ENCODE data around the gene CCDC170.

The CCDC170 gene

DNA sequence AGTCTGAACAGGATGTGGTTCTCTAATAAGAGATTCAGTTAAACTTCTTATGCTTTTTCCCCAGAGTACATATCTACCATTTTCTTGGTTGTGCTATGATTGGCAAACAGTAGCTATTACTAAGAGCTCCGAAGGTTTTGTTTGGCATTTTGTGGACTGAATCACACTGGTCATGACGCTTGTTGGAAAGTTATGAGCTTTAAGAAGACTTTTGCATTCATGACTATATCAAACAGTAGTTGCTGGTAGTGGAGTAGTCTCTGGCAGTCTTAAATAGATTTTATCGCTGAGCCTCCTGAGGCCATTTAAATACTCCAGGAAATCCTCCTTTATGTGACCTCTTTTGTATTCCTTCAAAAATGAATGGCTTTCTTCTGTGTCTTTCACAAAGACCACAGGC, 40.8 kb downstream of the CCDC170 start:
- H2BK5ac ChIP-seq (ENCODE audit: low read depth, low read length, poor library complexity, severe bottlenecking) = no peak overlapping the region
- 87% methylated on average over 3 of the region's 3 CpGs for WGBS
- H3K79me1 ChIP-seq (replicated peaks; ENCODE audit: low read length, poor library complexity, severe bottlenecking) = no peaks in the 10 kb centered on the region

DNA sequence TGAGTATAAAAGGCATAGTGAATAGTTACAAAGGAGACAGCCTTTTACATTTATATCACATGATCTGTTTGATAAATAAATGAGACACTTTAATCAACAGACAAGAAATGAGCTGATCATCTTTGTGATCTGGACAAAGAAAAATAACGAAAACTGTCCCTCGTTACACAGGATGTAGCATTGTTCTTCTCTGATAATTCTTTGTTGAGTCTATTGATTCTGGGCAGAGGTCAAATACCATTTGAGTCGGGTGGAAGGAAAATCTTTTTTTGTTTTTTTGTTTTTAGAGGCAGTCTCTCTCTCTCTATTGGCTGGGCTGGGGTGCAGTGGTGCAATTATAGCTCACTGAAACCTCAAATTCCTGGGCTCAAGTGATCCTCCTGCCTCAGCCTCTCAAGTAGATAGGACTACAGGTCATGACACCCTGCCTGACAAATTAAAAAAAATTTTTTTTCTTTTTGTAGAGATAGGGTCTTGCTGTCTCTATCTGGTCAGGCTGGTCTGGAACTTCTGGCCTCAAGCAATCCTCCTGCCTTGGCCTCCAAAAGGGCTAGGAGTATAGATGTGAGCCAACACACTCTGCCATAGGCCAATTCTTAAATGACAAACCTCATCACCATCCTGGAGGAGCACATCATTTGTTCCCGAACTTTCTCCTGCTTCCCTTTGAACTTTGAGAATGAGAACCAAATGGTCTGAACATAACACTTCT, 41.8 kb downstream of the CCDC170 start:
- Histone ChIP-seq H3K14ac (ENCODE audit: low read length in 2 of 2) (no peak overlapping the region), H3K9ac (ENCODE audit: low read length) (no peak overlapping the region), H3K4ac (ENCODE audit: low read depth in 1 of 2, low read length in 2 of 2) (no peak overlapping the region), H2BK120ac (ENCODE audit: low read depth, low read length) (no peak overlapping the region), H3K27ac (ENCODE audit: low read length, poor library complexity, severe bottlenecking) (no peak overlapping the region), H3K4me3 (ENCODE audit: insufficient read depth in 1 of 2, low read depth in 1 of 2, low read length in 2 of 2) (no peak overlapping the region), H2AK5ac (ENCODE audit: low read length, severe bottlenecking) (no peak overlapping the region), H3K23ac (ENCODE audit: low read length in 2 of 2) (no peak overlapping the region), H3K4me1 (ENCODE audit: control insufficient read depth, insufficient read depth, low read depth, low read length) (no peaks in the 10 kb centered on the region), H3K18ac (ENCODE audit: low read depth in 1 of 2, low read length in 2 of 2) (no peak overlapping the region), H3K9me3 (ENCODE audit: control insufficient read depth, low read length) (peaks cover 10% of the 10 kb centered on the region), H3K4me2 (ENCODE audit: low read length, poor library complexity, severe bottlenecking) (no peak overlapping the region), H4K91ac (ENCODE audit: low read length) (no peak overlapping the region), H3K27me3 (ENCODE audit: control insufficient read depth in 1 of 2, insufficient read depth in 1 of 2, low read length in 2 of 2) (no peaks in the 10 kb centered on the region), H2BK15ac (ENCODE audit: low read depth, poor library complexity, severe bottlenecking) (no peak overlapping the region), H2BK5ac (ENCODE audit: low read depth, low read length, poor library complexity, severe bottlenecking) (no peak overlapping the region), H3K79me1 (replicated peaks; ENCODE audit: low read length, poor library complexity, severe bottlenecking) (no peaks in the 10 kb centered on the region), H4K8ac (ENCODE audit: low read length) (no peak overlapping the region), H2AFZ (ENCODE audit: low read depth, low read length) (no peak overlapping the region), H3K36me3 (ENCODE audit: control insufficient read depth in 1 of 2, insufficient read depth in 2 of 2, low read depth in 1 of 2, low read length in 2 of 2) (no peaks in the 10 kb centered on the region), H2BK12ac (ENCODE audit: low read length in 2 of 2) (no peak overlapping the region)
- WGBS = 72% methylated on average over 4 of the region's 4 CpGs
- DNase-seq = no peak

More for the DNA sequence above, 40.8 kb downstream of the CCDC170 start:
- no peak overlapping the region for H4K91ac ChIP-seq (ENCODE audit: low read length)
- H3K18ac ChIP-seq (ENCODE audit: low read depth in 1 of 2, low read length in 2 of 2) = no peak overlapping the region
- DNase-seq = no peak
- no peak overlapping the region for H3K27ac ChIP-seq (ENCODE audit: low read length, poor library complexity, severe bottlenecking)
- no peak overlapping the region for H3K9ac ChIP-seq (ENCODE audit: low read length)
- H3K23ac ChIP-seq (ENCODE audit: low read length in 2 of 2) = no peak overlapping the region
- no peaks in the 10 kb centered on the region for H3K36me3 ChIP-seq (ENCODE audit: control insufficient read depth in 1 of 2, insufficient read depth in 2 of 2, low read depth in 1 of 2, low read length in 2 of 2)
- no peak overlapping the region for H3K14ac ChIP-seq (ENCODE audit: low read length in 2 of 2)
- H3K4me2 ChIP-seq (ENCODE audit: low read length, poor library complexity, severe bottlenecking) = no peak overlapping the region
- no peaks in the 10 kb centered on the region for H3K27me3 ChIP-seq (ENCODE audit: control insufficient read depth in 1 of 2, insufficient read depth in 1 of 2, low read length in 2 of 2)
- no peak overlapping the region for H3K4me3 ChIP-seq (ENCODE audit: insufficient read depth in 1 of 2, low read depth in 1 of 2, low read length in 2 of 2)
- no peak overlapping the region for H2AK5ac ChIP-seq (ENCODE audit: low read length, severe bottlenecking)
- no peak overlapping the region for H4K8ac ChIP-seq (ENCODE audit: low read length)
- no peak overlapping the region for H2BK15ac ChIP-seq (ENCODE audit: low read depth, poor library complexity, severe bottlenecking)
- peaks cover 2% of the 10 kb centered on the region for H3K9me3 ChIP-seq (ENCODE audit: control insufficient read depth, low read length)
- no peaks in the 10 kb centered on the region for H3K4me1 ChIP-seq (ENCODE audit: control insufficient read depth, insufficient read depth, low read depth, low read length)
- H2BK120ac ChIP-seq (ENCODE audit: low read depth, low read length) = no peak overlapping the region
- H3K4ac ChIP-seq (ENCODE audit: low read depth in 1 of 2, low read length in 2 of 2) = no peak overlapping the region
- H2BK12ac ChIP-seq (ENCODE audit: low read length in 2 of 2) = no peak overlapping the region
- H2AFZ ChIP-seq (ENCODE audit: low read depth, low read length) = no peak overlapping the region

DNA sequence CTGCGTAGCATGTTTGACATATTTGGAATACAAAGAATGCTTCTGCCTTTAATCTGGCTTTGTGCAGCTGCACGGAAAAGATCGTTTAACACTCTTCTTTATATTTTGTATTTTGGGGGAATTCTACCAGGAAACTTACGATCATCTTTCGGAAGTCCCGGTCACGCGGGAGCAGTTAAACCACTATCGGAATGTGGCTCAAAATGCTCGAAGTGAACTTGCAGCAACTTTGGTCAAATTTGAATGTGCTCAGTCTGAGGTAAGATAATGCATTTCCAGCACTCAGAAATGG, 42.3 kb downstream of the CCDC170 start:
- Histone ChIP-seq H3K23ac (ENCODE audit: low read length in 2 of 2) (no peak overlapping the region), H3K79me1 (replicated peaks; ENCODE audit: low read length, poor library complexity, severe bottlenecking) (no peaks in the 10 kb centered on the region), H2BK12ac (ENCODE audit: low read length in 2 of 2) (no peak overlapping the region), H2AK5ac (ENCODE audit: low read length, severe bottlenecking) (no peak overlapping the region), H3K27me3 (ENCODE audit: control insufficient read depth in 1 of 2, insufficient read depth in 1 of 2, low read length in 2 of 2) (no peaks in the 10 kb centered on the region), H3K27ac (ENCODE audit: low read length, poor library complexity, severe bottlenecking) (no peak overlapping the region), H3K4ac (ENCODE audit: low read depth in 1 of 2, low read length in 2 of 2) (no peak overlapping the region), H3K4me1 (ENCODE audit: control insufficient read depth, insufficient read depth, low read depth, low read length) (no peaks in the 10 kb centered on the region), H3K9ac (ENCODE audit: low read length) (no peak overlapping the region), H4K91ac (ENCODE audit: low read length) (no peak overlapping the region), H4K8ac (ENCODE audit: low read length) (no peak overlapping the region), H3K4me3 (ENCODE audit: insufficient read depth in 1 of 2, low read depth in 1 of 2, low read length in 2 of 2) (no peak overlapping the region), H2BK120ac (ENCODE audit: low read depth, low read length) (no peak overlapping the region), H3K14ac (ENCODE audit: low read length in 2 of 2) (no peak overlapping the region), H3K36me3 (ENCODE audit: control insufficient read depth in 1 of 2, insufficient read depth in 2 of 2, low read depth in 1 of 2, low read length in 2 of 2) (no peaks in the 10 kb centered on the region), H2AFZ (ENCODE audit: low read depth, low read length) (no peak overlapping the region), H2BK5ac (ENCODE audit: low read depth, low read length, poor library complexity, severe bottlenecking) (no peak overlapping the region), H2BK15ac (ENCODE audit: low read depth, poor library complexity, severe bottlenecking) (no peak overlapping the region), H3K18ac (ENCODE audit: low read depth in 1 of 2, low read length in 2 of 2) (no peak overlapping the region), H3K9me3 (ENCODE audit: control insufficient read depth, low read length) (peaks cover 14% of the 10 kb centered on the region), H3K4me2 (ENCODE audit: low read length, poor library complexity, severe bottlenecking) (no peak overlapping the region)
- 92% methylated on average over 10 of the region's 10 CpGs for WGBS
- DNase-seq = no peak

GRCh38 chr6:151537556-151537955, 43.7 kb downstream of the CCDC170 start:
- no peak for DNase-seq

More at GRCh38 chr6:151537556-151537955, 43.7 kb downstream of the CCDC170 start:
- Histone ChIP-seq H3K79me1 (replicated peaks; ENCODE audit: low read length, poor library complexity, severe bottlenecking) (no peaks in the 10 kb centered on the region), H3K14ac (ENCODE audit: low read length in 2 of 2) (no peak overlapping the region), H2BK12ac (ENCODE audit: low read length in 2 of 2) (no peak overlapping the region), H3K18ac (ENCODE audit: low read depth in 1 of 2, low read length in 2 of 2) (no peak overlapping the region), H3K27ac (ENCODE audit: low read length, poor library complexity, severe bottlenecking) (no peak overlapping the region), H2AFZ (ENCODE audit: low read depth, low read length) (no peak overlapping the region), H3K36me3 (ENCODE audit: control insufficient read depth in 1 of 2, insufficient read depth in 2 of 2, low read depth in 1 of 2, low read length in 2 of 2) (no peaks in the 10 kb centered on the region), H3K27me3 (ENCODE audit: control insufficient read depth in 1 of 2, insufficient read depth in 1 of 2, low read length in 2 of 2) (no peaks in the 10 kb centered on the region), H2AK5ac (ENCODE audit: low read length, severe bottlenecking) (no peak overlapping the region), H2BK120ac (ENCODE audit: low read depth, low read length) (no peak overlapping the region), H3K4me1 (ENCODE audit: control insufficient read depth, insufficient read depth, low read depth, low read length) (no peaks in the 10 kb centered on the region), H3K23ac (ENCODE audit: low read length in 2 of 2) (no peak overlapping the region), H3K9ac (ENCODE audit: low read length) (no peak overlapping the region), H3K4ac (ENCODE audit: low read depth in 1 of 2, low read length in 2 of 2) (no peak overlapping the region), H4K91ac (ENCODE audit: low read length) (no peak overlapping the region), H3K4me3 (ENCODE audit: insufficient read depth in 1 of 2, low read depth in 1 of 2, low read length in 2 of 2) (no peak overlapping the region), H3K4me2 (ENCODE audit: low read length, poor library complexity, severe bottlenecking) (no peak overlapping the region), H3K9me3 (ENCODE audit: control insufficient read depth, low read length) (peaks cover 14% of the 10 kb centered on the region), H2BK5ac (ENCODE audit: low read depth, low read length, poor library complexity, severe bottlenecking) (no peak overlapping the region), H4K8ac (ENCODE audit: low read length) (no peak overlapping the region), H2BK15ac (ENCODE audit: low read depth, poor library complexity, severe bottlenecking) (no peak overlapping the region)

All from mesenchymal stem cell (in vitro differentiated cells and primary cell).